HFFc6 (cell line): Measurements from ENCODE around the gene RASGRP2. TPM values are rescaled to one million over a fixed set of nuclear protein-coding genes. Genes with fewer than 3 reads are reported as not detected.
A peak's percentile ranks its signal among the peaks of the same experiment; 100 is the strongest.

Experiments used
- DNase-seq: peaks from one replicate; pipeline ENCODE4 v3.0.0-alpha.2; 2018
- H3K27ac Mint-ChIP-seq: 2 replicates; pipeline ENCODE4 v1.8.0; 2020; ENCODE audit warnings: mild to moderate bottlenecking, mixed read lengths
- H3K27me3 Mint-ChIP-seq: 2 replicates; pipeline ENCODE4 v1.8.0; 2021; ENCODE audit warnings: mild to moderate bottlenecking, moderate library complexity, mixed read lengths; ENCODE audit not compliant: insufficient read depth
- H3K36me3 Mint-ChIP-seq: 2 replicates; pipeline ENCODE4 v1.8.0; 2021; ENCODE audit warnings: low read depth, mixed read lengths
- H3K4me1 Mint-ChIP-seq: 2 replicates; pipeline ENCODE4 v1.8.0; 2020; ENCODE audit warnings: low read depth, mixed read lengths
- H3K4me3 Mint-ChIP-seq: 2 replicates; pipeline ENCODE4 v1.8.0; 2020; ENCODE audit warnings: mild to moderate bottlenecking, moderate library complexity, mixed read lengths
- H3K9me3 Mint-ChIP-seq: 2 replicates; pipeline ENCODE4 v1.8.0; 2020; ENCODE audit warnings: mild to moderate bottlenecking, mixed read lengths
- CTCF ChIP-seq: fragments of 200-600 bp; sonication (generic); IDR thresholded peaks from 2 replicates; pipeline ENCODE4 v1.5.0; 2021; ENCODE audit warnings: antibody characterized with exemption, mild to moderate bottlenecking
- total RNA-seq, 6 experiments: library from RNA; stranded (reverse); fragmentation: NEBNext Ultra II Directional; extraction: Animal tissue kit (Norgen Biotek cat#: 25700); gene quantifications; 2 replicates in 1 of 6; 3 replicates in 5 of 6; pipeline ENCODE4 v1.2.3, GENCODE V29; 2021

Gene RASGRP2
- total RNA-seq, 6 experiments from 2014 or later = 0.43 to 0.68 (median 0.48) TPM; not detected in 2

- Mint-ChIP-seq H3K4me3 (no peak overlapping the region), H3K4me1 (no peaks in the 10 kb centered on the region; the same call in 1 of the 2 replicates), H3K27me3 (peaks cover 1% of the 10 kb centered on the region; the same call in 1 of the 2 replicates), H3K27ac (peak overlapping the region; percentile 33; the same call in 1 of the 2 replicates), H3K9me3 (no peaks in the 10 kb centered on the region), H3K36me3 (no peaks in the 10 kb centered on the region; the same call in 1 of the 2 replicates)
- no peak for DNase-seq
- no peak for TF ChIP-seq CTCF
Observed at GRCh38 chr11:64784813-64785581, 41.1 kb upstream of the RASGRP2 start.

GRCh38 chr11:64778473-64779298 is 34.7 kb upstream of the RASGRP2 start, which contains the start of gene SF1:
TSS of gene SF1 (minus strand) at chr11:64778542. CDS start at chr11:64778392, 150 bp downstream.
- Mint-ChIP-seq H3K27me3 (peaks cover 8% of the 10 kb centered on the region), H3K4me1 (peaks cover 35% of the 10 kb centered on the region), H3K9me3 (no peaks in the 10 kb centered on the region), H3K27ac (peak within 1 kb of the TSS; percentile 98), H3K4me3 (peak within 1 kb of the TSS; percentile 99), H3K36me3 (peaks cover 32% of the 10 kb centered on the region)
- DNase-seq = peak; percentile 100
- TF ChIP-seq CTCF = no peak

GRCh38 chr11:64778223-64778472 is 34.2 kb upstream of the RASGRP2 start:
- Mint-ChIP-seq H3K36me3 (peaks cover 38% of the 10 kb centered on the region), H3K27ac (peak overlapping the region; percentile 98), H3K9me3 (no peaks in the 10 kb centered on the region), H3K27me3 (peaks cover 8% of the 10 kb centered on the region), H3K4me1 (peaks cover 35% of the 10 kb centered on the region), H3K4me3 (peak overlapping the region; percentile 95)
- no peak for DNase-seq
- no peak for TF ChIP-seq CTCF

- Mint-ChIP-seq H3K36me3 (peaks cover 43% of the 10 kb centered on the region), H3K9me3 (no peaks in the 10 kb centered on the region), H3K27ac (peak overlapping the region; percentile 86), H3K27me3 (peaks cover 8% of the 10 kb centered on the region), H3K4me1 (peaks cover 38% of the 10 kb centered on the region), H3K4me3 (peak overlapping the region; percentile 99)
- DNase-seq = peak; percentile 78
- TF ChIP-seq CTCF = no peak
Observed at GRCh38 chr11:64777449-64778222, 33.7 kb upstream of the RASGRP2 start.

- Mint-ChIP-seq H3K9me3 (no peaks in the 10 kb centered on the region), H3K4me1 (peaks cover 46% of the 10 kb centered on the region), H3K27ac (peak overlapping the region; percentile 86), H3K36me3 (peaks cover 51% of the 10 kb centered on the region), H3K27me3 (peaks cover 8% of the 10 kb centered on the region), H3K4me3 (peak overlapping the region; percentile 99)
- DNase-seq = no peak
- no peak for TF ChIP-seq CTCF
Observed at GRCh38 chr11:64776875-64777274, 32.9 kb upstream of the RASGRP2 start.
